Mesodermal cell (in vitro differentiated cells): ENCODE results near the gene GSG1L.

Experiments used
- H3K27ac ChIP-seq: 2 replicates; pipeline ENCODE4 v1.7.0; 2013; ENCODE audit warnings: mild to moderate bottlenecking, low read depth, low read length, moderate library complexity; ENCODE audit not compliant: severe bottlenecking
- H3K36me3 ChIP-seq: 2 replicates; pipeline ENCODE4 v1.7.1; 2013; ENCODE audit warnings: mild to moderate bottlenecking, low read length, moderate library complexity; ENCODE audit not compliant: control insufficient read depth, insufficient read depth
- H3K4me1 ChIP-seq: one replicate; pipeline ENCODE4 v1.7.1; 2013; ENCODE audit warnings: mild to moderate bottlenecking, low read length; ENCODE audit not compliant: insufficient read depth, control insufficient read depth, poor library complexity, severe bottlenecking
- H3K4me3 ChIP-seq: 2 replicates; pipeline ENCODE4 v1.7.0; 2013; ENCODE audit warnings: low read length, control low read depth, mild to moderate bottlenecking; ENCODE audit not compliant: insufficient read depth, poor library complexity, severe bottlenecking; ENCODE audit errors: extremely low read depth
- H3K9me3 ChIP-seq: 2 replicates; pipeline ENCODE4 v1.7.1; 2013; ENCODE audit warnings: mild to moderate bottlenecking, low read length, moderate library complexity; ENCODE audit not compliant: control insufficient read depth
- WGBS, 2 experiments: methylation state at CpG; one replicate each; pipeline ENCODE4 v1.1.5; 2013; ENCODE audit warnings: missing lambda C conversion rate in 2 of 2; ENCODE audit not compliant: insufficient coverage in 2 of 2; 5-methylcytosine and 5-hydroxymethylcytosine counted together

Gene GSG1L

GRCh38 chr16:27999687-28000086 lies 63.8 kb downstream of the GSG1L start:
- Histone ChIP-seq H3K4me1 (no peaks in the 10 kb centered on the region), H3K9me3 (no peaks in the 10 kb centered on the region), H3K36me3 (no peaks in the 10 kb centered on the region), H3K4me3 (no peak overlapping the region), H3K27ac (no peak overlapping the region)
- 80 to 100% methylated on average over 1 of the region's 2 CpGs for WGBS, 2 experiments

- WGBS, 2 experiments, result 77 to 83% methylated on average over 3 to 5 of the region's 5 CpGs
- no peak overlapping the region for H3K27ac ChIP-seq
Observed at GRCh38 chr16:27995378-27995777, 68.1 kb downstream of the GSG1L start.

GRCh38 chr16:27994686-27995085 lies 68.8 kb downstream of the GSG1L start:
- 86 to 91% methylated on average over 4 of the region's 4 CpGs for WGBS, 2 experiments
- no peak overlapping the region for H3K4me3 ChIP-seq
- H3K36me3 ChIP-seq, result no peaks in the 10 kb centered on the region
- H3K4me1 ChIP-seq, result no peaks in the 10 kb centered on the region
- H3K27ac ChIP-seq, result no peak overlapping the region
- peaks cover 19% of the 10 kb centered on the region for H3K9me3 ChIP-seq

More at GRCh38 chr16:27995378-27995777, 68.1 kb downstream of the GSG1L start:
- no peaks in the 10 kb centered on the region for H3K4me1 ChIP-seq
- peaks cover 19% of the 10 kb centered on the region for H3K9me3 ChIP-seq
- no peak overlapping the region for H3K4me3 ChIP-seq
- no peaks in the 10 kb centered on the region for H3K36me3 ChIP-seq

- H3K27ac ChIP-seq, result no peak overlapping the region
- H3K4me3 ChIP-seq, result no peak overlapping the region
- H3K4me1 ChIP-seq, result no peaks in the 10 kb centered on the region
- peaks cover 19% of the 10 kb centered on the region for H3K9me3 ChIP-seq
- WGBS, 2 experiments, result 89 to 100% methylated on average over 3 of the region's 3 CpGs
- no peaks in the 10 kb centered on the region for H3K36me3 ChIP-seq
Observed at GRCh38 chr16:27993587-27993986, 69.9 kb downstream of the GSG1L start.

GRCh38 chr16:27991876-27992275 lies 71.6 kb downstream of the GSG1L start:
- Histone ChIP-seq H3K27ac (no peak overlapping the region), H3K4me3 (no peak overlapping the region), H3K4me1 (no peaks in the 10 kb centered on the region), H3K36me3 (no peaks in the 10 kb centered on the region), H3K9me3 (peaks cover 19% of the 10 kb centered on the region)
- WGBS, 2 experiments, result 82 to 83% methylated on average over 8 to 9 of the region's 9 CpGs

GRCh38 chr16:27985981-27986380 lies 77.5 kb downstream of the GSG1L start:
- Histone ChIP-seq H3K4me1 (no peaks in the 10 kb centered on the region), H3K4me3 (no peak overlapping the region), H3K36me3 (no peaks in the 10 kb centered on the region), H3K27ac (no peak overlapping the region), H3K9me3 (no peaks in the 10 kb centered on the region)
- 92 to 98% methylated on average over 3 to 5 of the region's 5 CpGs for WGBS, 2 experiments

GRCh38 chr16:27984121-27984520 lies 79.4 kb downstream of the GSG1L start:
- WGBS, 2 experiments, result 86 to 89% methylated on average over 6 to 7 of the region's 7 CpGs

GRCh38 chr16:27983244-27983643 lies 80.3 kb downstream of the GSG1L start:
- WGBS, 2 experiments, result 67% methylated on average over 1 of the region's 2 CpGs; no CpG with 5 or more reads in 1 of the 2 experiments
- Histone ChIP-seq H3K9me3 (no peaks in the 10 kb centered on the region), H3K36me3 (no peaks in the 10 kb centered on the region), H3K27ac (no peak overlapping the region), H3K4me3 (no peak overlapping the region), H3K4me1 (no peaks in the 10 kb centered on the region)

More at GRCh38 chr16:27984121-27984520, 79.4 kb downstream of the GSG1L start:
- H3K9me3 ChIP-seq, result no peaks in the 10 kb centered on the region
- H3K4me3 ChIP-seq, result no peak overlapping the region
- no peaks in the 10 kb centered on the region for H3K36me3 ChIP-seq
- no peaks in the 10 kb centered on the region for H3K4me1 ChIP-seq
- H3K27ac ChIP-seq, result no peak overlapping the region

- Histone ChIP-seq H3K9me3 (no peaks in the 10 kb centered on the region), H3K4me1 (no peaks in the 10 kb centered on the region), H3K27ac (no peak overlapping the region), H3K4me3 (no peak overlapping the region), H3K36me3 (no peaks in the 10 kb centered on the region)
- 90 to 94% methylated on average over 2 of the region's 5 CpGs for WGBS, 2 experiments
Observed at GRCh38 chr16:27982184-27982583, 81.3 kb downstream of the GSG1L start.

- H3K36me3 ChIP-seq, result no peaks in the 10 kb centered on the region
- H3K27ac ChIP-seq, result no peak overlapping the region
- 67 to 83% methylated on average over 4 to 6 of the region's 9 CpGs for WGBS, 2 experiments
- no peaks in the 10 kb centered on the region for H3K9me3 ChIP-seq
- no peaks in the 10 kb centered on the region for H3K4me1 ChIP-seq
- no peak overlapping the region for H3K4me3 ChIP-seq
Observed at GRCh38 chr16:27980919-27981700, 82.4 kb downstream of the GSG1L start.

- WGBS, 2 experiments, result 74 to 79% methylated on average over 8 to 11 of the region's 11 CpGs
- H3K27ac ChIP-seq, result no peak overlapping the region
- no peak overlapping the region for H3K4me3 ChIP-seq
- H3K4me1 ChIP-seq, result no peaks in the 10 kb centered on the region
- H3K9me3 ChIP-seq, result no peaks in the 10 kb centered on the region
- no peaks in the 10 kb centered on the region for H3K36me3 ChIP-seq
Observed at GRCh38 chr16:27980076-27980775, 83.3 kb downstream of the GSG1L start.
